GM13976 (cell line): ENCODE measurements around the gene AMER2.

Experiments used
- DNase-seq: peaks from one replicate; pipeline ENCODE4 v3.0.0; 2012; ENCODE audit warnings: low spot score
- in situ Hi-C: fragments of 300-500 bp; cut with MboI; formaldehyde crosslinking; loops from one replicate; pipeline ENCODE4 v1.12.0; 2022; ENCODE audit warnings: low sequenced_read_pairs, mixed read lengths, inconsistent platforms; ENCODE audit not compliant: unreplicated experiment
- TF ChIP-seq, protein P1 (sequence below): IDR thresholded peaks from 2 replicates; pipeline ENCODE4 v1.5.1; 2012; ENCODE audit warnings: borderline replicate concordance, mild to moderate bottlenecking; ENCODE audit not compliant: insufficient read depth; ENCODE audit errors: extremely low read depth, missing control alignments, control extremely low read depth

AMER2 gene

GRCh38 chr13:25181597-25181996, 9.5 kb upstream of the AMER2 start:
- in situ Hi-C loops = no loop called here
- no peak for DNase-seq
- TF ChIP-seq, protein P1, sequence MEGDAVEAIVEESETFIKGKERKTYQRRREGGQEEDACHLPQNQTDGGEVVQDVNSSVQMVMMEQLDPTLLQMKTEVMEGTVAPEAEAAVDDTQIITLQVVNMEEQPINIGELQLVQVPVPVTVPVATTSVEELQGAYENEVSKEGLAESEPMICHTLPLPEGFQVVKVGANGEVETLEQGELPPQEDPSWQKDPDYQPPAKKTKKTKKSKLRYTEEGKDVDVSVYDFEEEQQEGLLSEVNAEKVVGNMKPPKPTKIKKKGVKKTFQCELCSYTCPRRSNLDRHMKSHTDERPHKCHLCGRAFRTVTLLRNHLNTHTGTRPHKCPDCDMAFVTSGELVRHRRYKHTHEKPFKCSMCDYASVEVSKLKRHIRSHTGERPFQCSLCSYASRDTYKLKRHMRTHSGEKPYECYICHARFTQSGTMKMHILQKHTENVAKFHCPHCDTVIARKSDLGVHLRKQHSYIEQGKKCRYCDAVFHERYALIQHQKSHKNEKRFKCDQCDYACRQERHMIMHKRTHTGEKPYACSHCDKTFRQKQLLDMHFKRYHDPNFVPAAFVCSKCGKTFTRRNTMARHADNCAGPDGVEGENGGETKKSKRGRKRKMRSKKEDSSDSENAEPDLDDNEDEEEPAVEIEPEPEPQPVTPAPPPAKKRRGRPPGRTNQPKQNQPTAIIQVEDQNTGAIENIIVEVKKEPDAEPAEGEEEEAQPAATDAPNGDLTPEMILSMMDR = no peak

DNA sequence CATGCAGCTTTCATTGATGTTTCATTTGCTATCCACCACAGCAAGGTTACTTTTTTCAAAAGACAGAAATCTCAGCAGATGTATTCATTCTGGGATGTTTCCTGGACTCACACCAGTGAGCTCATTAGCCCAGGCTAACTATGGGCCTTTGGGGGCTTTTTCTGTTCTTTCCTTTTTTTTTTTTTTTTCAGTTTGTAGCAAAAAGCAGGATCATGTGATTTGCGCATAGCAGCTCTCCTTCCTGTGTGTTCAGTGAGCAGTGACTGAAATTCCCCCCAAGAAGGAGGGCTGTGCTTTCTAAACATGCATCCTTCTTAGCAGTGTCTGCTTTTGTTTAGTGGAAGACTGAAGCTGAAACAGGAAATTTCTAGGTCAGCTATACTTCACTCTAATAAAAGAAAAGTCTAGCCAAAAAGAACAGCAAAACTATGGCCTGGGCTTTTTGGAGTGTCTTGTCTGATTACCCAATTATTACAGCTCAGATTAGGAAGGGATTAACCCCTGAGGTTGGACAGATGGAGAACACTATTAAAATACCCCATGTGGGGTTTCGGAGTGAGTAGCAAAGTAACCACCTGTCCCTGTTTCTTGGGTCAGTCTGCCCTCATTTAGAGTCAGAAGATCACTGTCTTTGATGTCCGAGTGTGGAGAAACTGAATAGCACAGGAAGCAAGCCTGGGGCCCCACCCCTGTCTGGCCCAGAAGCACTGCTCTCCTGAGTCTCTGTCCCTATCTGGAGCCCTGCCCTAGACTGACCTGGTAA, 8.9 kb upstream of the AMER2 start:
- peak; percentile 52 for DNase-seq
- TF ChIP-seq, protein P1 = no peak
- in situ Hi-C loops = no loop called here

- in situ Hi-C loops = no loop called here
- DNase-seq = no peak
- TF ChIP-seq, protein P1 = no peak
Observed at GRCh38 chr13:25179832-25180774, 8.0 kb upstream of the AMER2 start.

GRCh38 chr13:25179011-25179410, 6.9 kb upstream of the AMER2 start:
- DNase-seq = no peak
- in situ Hi-C loops = no loop called here
- TF ChIP-seq, protein P1 = no peak

- no peak for DNase-seq
- in situ Hi-C loops = no loop called here
- TF ChIP-seq, protein P1 = no peak
Observed at GRCh38 chr13:25178070-25178469, 6.0 kb upstream of the AMER2 start.

DNA sequence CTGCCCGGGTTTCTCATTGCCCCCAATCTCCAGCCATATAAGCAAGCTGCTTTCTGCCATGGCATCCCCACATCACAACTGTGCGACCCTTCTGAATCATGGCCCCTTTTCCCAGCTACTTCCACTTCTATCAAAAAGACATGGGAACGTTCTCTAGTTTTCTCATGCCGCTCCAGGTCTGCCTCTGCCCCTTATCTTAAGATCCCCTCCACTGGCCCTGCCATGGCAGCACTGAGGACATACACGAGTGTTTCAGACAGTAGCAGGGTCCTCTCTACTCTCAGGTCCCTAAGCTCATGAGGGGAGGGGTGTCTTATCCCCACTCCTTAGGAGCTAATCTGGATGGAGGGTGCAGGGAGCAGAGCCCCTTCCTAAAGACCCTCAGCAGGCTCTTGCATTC, 5.5 kb upstream of the AMER2 start:
- TF ChIP-seq, protein P1 = no peak
- in situ Hi-C loops = no loop called here

More for the DNA sequence above, 5.5 kb upstream of the AMER2 start:
- DNase-seq = no peak
